ENCODE results near the gene TCF7. TPM values are rescaled to one million over a fixed set of nuclear protein-coding genes. Genes with fewer than 3 reads are reported as not detected.

The TCF7 gene
- total RNA-seq, 1 donor from 2014 or later: 0.82 TPM

DNA sequence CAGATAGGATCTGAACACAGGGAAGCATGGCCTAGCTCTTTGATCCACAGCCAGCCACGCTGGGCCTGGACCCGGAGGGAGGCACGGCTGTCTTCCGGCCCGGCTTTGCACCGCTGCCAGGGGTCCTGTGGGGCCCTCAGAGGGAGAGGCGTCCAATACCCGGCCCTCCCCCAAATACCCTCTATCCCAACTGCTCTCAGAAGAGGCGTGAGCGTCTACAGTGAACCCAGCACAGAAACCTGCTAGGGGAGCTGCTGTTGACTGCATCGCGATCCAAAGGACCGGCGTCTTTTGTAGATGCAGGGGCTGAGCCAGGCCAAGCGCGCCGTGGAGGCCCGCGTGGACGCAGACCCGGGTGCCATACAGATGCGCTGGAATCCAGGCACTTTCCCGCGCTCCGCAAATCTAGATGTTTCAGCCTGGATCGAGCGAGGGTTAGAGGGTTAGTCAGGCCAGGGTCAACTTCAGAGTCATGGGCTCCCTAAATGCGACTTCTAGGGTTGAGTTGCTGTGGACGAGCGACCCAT, 1.1 kb upstream of the TCF7 start:
- peak; percentile 22 for DNase-seq

DNA sequence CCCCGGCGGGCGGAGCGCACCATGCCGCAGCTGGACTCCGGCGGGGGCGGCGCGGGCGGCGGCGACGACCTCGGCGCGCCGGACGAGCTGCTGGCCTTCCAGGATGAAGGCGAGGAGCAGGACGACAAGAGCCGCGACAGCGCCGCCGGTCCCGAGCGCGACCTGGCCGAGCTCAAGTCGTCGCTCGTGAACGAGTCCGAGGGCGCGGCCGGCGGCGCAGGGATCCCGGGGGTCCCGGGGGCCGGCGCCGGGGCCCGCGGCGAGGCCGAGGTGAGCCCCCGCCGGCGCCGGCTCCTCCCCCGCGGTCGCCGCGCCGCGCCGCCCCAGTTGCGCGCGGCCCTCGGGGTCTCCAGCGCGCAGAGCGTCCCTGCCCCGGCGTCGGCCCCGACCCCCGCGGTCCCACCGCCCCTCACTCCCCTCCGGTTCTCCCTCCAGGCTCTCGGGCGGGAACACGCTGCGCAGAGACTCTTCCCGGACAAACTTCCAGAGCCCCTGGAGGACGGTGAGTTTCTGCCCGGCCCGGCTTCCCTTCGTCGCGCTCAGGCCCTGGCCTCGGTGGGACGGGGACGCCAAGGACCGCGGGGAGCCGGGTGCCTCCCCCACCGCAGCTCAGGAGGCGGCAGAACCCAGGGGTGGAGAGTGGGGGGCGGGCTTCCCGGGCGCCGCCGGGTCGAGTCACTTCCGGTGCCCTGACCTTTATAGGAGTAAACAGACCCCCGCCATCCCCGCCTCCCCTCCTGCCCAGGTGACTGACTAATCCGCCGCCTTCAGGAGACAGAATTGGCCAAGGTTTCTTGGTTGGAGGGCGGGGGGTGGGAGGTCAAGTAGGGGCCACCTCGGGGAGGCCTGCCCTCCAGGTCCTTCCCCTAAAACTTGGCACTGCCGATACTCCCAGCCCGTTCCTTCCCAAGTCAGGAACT, 665 bp downstream of the TCF7 start:
- DNase-seq: no peak

DNA sequence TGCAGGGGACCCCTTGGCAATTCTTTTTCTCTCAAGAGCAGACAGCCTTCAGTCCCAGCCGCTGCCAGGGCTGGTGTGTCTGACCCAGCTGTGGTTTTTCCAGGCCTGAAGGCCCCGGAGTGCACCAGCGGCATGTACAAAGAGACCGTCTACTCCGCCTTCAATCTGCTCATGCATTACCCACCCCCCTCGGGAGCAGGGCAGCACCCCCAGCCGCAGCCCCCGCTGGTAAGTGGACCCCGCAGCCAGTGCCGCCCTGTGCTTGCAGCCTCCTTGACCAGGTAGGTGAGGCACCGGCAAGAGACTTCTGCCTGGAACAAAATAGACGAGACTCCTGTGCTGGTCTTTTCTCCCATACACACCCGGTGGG, 1.3 kb downstream of the TCF7 start:
- DNase-seq: no peak

DNA sequence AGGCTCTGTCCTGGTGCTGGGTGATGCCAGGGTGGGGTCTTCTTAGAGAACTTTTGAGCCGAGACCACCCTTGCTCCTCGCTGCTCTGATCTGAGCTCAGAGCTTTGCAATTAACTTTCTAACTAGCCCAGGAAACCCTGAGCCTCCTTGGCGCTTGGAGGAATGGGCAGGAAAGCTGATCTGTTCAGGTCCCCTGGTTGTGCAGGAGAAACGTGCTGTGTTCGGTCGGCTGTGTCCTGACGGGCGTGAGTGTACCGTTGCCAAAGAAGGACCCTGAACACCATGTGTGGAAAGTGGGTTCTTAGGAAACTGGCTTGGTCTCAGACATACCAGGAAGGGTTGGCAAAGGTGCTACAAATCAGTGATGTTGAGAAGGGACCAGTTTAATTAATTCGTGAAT, 1.8 kb downstream of the TCF7 start:
- no peak for DNase-seq

DNA sequence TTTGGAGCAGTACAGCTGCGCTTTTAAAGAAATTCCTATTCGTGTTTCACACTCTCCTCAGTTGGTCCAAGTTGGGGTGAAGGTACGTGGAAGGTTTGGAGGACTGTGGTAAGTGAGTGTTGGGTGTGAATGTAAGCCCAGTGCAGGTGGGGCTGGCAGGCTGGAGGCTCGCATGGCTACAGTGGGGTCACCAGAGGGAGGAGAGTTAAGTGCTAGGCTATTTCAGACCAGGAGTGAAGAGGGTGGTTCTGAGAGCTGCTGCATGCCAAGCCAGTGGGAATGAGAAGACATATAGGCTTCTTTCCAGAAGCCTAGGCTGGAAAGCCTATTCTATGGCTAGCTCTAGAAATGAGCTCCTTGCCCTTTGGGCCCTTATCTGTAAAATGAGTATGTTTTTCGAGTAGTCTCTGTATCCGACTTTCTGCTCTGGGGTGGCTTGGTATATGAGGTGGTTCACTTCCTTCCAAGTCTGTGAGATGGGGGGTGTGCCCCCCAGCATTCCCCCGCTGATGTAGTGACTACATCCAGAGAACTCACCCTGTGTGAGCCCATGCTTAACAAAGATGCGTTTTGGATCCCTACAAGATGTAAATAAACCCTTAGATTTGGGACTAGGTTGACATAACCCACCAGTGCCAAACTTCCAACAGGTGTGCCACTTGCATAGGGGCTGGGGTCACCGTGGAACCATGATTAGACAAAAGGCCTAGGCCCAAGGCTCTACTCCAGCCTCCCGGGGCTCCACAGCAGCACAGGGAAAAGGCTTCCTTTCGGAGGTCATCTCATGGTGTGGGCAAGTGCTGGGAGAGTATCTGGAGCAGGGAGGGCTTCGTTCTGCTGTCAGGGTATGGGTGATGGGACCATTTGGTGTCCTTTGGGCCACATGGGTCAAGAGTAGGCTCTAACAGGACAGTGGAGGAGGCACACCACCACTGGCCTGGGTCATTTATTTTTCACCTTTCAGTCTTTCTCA, 2.6 kb downstream of the TCF7 start:
- DNase-seq: no peak

DNA sequence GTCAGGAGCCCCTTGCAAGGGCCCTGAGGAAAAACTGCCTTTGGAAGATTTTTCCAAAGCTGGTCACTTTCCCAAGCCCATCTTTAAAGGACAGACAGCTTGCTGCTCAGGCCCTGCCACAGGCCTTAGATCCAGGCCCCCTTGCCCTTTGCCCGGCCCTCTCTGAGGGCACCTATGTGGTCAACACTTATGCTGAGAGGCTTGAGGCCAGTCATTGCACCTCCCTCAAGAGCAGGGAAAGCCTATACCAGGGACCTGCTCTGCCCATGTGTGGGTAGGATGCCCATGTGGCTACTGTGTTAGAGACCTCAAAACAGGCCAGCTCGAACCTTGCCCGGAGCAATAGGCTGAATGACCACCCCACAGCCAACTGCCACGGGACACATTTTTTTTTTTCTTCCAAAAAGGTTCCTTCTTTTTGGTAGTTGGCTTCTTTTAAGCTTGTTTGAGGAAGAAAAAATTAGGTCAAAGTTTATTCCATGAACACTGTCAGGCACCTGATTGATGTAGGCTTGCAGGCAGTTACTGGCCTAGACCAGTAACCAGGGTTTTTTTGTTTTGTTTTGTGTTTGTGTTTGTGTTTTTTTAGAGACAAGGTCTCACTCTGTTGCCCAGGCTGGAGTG, 3.8 kb downstream of the TCF7 start:
- no peak for DNase-seq

DNA sequence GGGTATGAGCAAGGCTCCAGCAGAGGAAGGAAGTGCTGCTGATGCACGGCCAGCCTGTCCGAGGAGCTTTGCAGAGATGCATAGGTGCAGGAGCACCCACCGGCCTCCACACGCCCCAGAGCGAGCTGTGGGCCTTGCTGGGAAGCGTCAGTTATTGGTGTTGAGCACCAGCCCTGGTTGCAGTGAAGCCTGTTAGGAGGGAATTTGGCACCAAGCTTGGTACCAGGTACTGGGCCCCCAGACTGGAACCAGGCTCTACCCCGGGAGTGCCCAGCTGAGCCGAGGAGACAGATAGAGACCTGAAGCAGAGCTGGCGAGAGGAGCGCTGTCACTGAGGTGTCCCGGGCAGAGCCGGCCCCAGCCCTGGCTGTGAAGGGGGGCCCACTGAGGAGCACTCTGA, 5.2 kb downstream of the TCF7 start:
- no peak for DNase-seq

DNA sequence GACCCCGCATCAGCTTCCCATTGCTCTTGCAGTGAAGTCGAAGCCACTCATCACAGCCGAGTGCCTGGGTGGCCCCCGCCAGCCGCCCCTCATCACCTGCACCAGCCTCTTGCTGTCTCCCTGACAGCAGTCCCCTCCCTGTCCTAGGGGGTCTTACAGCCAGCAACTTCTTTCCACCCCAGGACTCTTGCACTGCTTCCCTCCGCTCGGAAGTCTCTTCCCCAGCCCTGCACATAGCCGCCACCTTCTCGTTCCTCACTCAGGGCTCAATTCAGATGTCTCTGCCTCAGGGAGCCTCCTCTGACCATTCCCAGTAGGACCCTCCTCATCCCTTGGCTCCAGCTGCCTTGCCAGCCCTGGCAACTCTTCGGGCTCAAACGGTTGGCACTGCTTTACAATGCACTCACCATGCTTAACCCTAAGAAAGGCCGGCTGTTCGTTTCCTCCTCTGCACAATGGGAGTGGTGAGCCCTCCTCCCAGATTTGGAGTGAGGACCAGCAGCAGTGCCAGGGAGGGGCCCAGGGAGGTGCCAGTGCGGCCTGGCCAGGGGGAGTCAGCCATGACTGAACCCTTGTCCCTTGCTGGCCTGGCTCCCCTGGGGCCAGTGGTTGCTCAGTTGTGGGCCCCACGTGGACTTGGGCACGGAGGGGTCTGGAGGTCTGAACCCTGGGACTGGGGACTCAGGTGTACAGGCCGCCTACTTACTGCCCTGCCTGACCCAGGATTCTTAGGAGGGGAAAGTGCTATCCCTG, 6.1 kb downstream of the TCF7 start:
- DNase-seq: no peak

DNA sequence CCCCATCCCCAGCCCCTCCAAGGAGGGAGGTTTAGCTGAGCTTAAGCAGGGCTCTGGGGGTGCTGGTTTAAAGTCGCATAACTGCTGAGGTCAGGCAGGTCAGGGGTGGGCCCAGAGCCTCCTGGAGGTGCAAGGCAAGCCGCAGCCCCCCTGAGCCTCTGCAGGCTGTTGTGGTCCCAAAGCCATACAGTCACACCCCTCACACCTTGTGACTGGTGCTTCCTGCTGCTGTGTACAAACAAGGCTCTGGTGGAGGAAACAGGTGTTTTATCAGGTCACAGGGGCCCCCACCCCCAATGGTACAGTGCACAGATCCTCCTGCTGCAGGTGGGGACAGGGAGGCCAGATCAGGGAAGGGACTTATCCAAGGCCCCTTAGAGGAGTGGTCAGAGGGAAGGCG, 8.0 kb downstream of the TCF7 start:
- DNase-seq: no peak

DNA sequence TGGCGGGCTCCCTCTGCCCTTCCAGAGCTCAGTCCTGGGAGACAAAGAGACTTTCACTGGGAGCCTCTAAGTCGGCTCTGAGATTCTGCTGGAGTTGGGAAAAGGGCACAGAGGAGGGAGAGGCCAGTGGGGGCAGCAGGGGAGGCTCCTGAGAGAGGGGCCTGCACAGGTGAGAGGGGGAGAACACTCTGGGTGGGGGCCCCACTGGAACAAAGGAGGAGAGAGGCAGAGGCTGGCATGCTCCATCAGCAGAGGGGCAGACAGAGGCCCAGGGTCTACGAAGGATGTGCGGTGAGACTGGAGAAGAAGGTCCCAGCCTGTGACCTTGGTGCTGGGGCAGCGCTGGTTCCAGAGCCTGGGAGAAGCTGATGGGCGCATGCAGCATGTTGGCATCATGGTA, 8.9 kb downstream of the TCF7 start:
- DNase-seq: no peak

DNA sequence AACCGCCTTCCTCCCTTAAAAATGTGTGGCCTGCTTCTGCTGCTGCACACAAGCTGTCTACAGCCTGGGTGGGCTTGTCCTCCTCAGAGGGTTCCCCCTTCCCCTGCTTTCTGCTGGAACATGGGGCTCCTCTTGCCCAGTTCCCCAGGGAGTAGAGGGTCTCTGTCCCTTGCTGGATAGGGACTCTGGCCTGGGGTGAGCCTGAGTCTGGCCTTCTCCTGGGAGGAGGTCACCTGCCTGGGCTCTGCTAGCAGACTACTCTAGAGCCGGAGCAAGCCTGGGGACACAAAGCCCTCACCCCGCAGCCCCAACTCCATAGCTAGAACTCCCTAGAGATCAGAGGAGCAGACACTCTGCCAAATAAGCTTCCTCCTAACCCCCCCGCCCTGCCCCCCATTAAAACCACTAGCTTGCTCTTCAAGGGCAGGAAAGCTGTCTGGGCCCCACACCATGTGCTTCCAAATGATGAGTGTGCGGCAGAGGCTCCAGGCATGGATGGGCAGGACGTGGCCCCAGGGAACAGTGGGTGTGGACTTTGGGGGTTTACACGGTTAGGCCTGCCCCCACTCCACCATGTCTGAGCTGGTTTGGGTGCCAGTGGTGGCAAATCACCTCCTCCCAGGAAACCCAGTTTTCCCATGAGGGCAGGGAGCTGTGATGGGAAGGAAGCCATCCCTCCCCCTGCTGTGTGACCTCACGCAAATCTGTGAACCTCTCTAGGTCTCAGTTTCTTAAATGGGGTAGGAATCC, 10.0 kb downstream of the TCF7 start:
- no peak for DNase-seq

DNA sequence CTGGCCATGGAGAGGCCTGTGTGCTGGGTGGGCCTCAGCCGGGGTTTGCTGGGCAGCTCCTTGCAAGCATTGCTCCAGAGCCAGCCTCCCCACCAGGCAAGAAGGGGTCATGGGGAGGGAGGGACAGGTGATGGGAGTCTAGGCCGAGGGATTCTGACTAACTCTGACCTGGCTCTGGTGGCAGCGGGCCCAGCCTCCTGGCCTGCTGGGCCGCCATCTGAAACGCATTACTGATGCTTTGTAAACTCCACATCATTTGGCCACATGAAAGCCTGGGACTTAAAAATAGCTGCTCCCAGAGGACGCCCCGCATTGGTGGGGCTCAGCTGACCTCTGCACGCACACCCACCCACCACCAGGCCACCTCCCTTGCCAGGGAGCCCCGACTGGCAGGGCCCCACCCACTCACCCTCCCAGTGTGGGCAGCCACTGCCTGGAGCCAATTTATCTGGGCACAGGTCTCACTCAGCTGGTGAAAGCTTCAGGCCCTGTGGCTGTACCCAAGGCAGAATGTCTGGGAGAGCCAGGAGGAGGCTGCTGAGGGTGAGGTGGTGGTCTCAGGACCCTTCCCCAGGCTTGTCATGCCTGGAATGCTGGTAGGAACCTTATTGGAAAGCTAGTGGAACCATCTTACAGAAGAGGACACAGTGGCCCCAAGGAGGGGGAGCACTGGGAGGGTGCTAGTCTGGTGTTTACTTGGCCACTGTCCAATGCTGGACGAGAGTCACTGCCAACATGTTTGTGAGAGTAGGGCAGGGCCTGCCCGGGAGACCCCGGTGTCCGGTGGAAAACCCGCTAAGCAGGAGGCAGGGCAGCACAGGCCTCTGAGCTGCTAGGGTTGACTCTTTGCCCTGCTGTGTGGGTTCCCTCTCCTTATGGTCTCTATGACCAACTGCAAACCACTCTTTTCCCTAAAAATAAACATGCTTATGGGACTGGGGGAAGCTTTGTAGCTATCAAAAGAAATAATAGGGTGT, 10.8 kb downstream of the TCF7 start:
- peak; percentile 48 for DNase-seq

DNA sequence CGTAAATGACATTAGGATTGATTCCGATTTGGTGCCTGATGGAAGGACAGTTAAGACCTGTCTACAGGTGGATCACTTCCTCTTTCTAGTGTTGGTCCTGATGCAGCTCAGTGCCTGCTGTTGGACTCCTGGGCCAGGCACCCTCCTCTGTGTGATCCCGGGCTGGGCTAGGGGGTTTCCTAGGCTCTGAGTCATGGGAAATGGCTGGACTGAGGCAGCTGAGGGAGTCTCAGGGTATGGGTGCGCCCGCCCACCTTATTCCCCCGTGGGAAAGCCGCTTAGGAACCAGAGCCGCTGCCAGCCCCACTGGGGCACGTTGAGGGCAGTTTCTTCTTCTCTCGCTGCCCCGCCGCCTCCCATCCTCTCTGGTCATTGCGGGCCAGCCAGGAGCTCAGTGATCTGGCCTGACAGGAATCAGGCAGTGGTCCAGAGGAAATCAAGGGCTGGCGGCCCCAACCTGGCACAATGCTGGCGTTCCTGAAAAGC, 12.9 kb downstream of the TCF7 start:
- DNase-seq: no peak

DNA sequence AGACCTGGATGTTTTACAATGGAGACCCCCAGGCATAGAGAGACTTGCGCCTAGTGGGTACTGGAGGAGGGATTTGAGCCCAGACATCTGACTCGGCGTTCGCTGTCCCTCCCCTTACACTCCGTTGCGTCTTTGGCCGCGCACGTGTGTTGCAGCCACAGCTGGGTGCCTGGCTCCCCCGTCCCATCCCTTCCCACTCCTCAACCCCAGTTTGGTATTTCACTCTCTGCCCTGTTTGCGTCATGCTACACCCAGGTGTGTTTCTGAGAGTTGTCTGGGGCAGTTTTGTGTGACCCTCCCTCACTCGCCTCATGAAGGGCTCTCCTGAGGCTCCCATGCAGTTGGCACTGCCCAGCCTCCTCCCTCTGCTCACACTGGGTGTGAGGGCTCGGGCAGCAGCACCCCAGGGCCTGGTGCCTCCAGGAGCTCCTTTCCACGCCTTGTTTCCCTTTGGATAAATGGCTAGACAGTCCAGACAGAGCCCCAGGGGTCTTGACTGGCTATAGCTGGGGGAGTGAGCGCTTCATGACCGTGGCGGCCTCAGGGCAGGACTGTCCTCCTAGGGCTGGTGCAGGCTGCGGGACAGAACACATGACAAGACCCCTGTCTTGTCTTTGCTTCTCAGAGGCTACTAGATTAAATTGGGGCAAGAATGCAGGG, 13.6 kb downstream of the TCF7 start:
- no peak for DNase-seq

DNA sequence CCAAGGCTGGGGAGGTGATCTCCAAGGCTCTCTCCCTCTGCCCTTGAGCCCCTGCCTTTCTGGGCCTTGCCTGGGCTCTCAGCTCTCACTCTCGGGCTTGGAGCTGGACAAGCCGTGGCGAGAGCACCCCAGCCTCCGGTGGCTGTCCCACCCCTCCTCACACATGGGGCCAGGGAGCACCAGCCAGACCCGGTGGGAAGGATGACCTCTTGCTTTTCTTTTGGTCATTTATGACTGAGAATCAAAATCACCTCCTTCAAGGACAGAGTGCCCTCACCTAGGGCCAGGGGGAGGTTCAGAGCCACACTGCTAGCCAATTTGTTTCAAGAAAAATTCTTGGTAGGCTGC, 14.1 kb downstream of the TCF7 start:
- no peak for DNase-seq

DNA sequence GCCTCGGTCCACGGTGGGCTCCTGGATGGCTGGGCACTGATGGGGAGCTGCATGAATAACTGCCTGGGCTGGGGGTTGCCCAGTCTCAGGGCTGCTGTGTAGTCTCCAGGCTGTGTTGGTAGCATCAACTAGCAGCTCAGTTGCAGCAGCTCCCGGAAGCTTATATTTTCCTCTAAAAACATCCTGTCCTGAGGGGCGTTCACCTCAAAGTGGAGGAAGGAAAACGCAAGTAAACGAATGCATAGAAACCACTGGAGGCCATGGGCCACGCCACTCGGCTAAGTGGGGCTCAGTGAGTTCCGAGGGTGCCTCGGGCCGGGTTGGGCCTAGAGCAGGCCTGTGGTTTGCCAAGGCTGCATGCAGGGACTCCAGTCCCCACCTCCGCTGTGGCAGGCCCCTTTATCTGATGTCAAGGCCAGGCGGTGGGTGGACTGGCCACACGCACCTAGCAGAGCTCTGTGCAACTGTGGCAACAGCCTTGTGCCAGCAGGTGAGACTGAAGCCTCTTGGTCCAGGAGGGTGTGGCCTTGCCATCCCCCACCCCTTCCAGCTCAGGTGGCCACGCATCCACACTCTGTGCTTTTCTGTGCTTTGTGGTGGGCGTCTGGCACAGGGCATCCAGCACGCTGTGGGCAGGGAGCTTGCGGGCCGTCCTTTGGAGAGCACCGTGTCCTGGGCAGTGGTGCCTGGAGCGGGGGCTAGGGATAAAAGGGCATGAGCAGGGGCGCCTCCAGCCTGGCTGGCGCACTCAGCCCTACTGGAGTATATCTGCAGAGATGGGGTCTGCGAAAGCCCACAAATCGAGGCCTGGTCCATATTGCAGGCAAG, 15.1 kb downstream of the TCF7 start:
- no peak for DNase-seq

DNA sequence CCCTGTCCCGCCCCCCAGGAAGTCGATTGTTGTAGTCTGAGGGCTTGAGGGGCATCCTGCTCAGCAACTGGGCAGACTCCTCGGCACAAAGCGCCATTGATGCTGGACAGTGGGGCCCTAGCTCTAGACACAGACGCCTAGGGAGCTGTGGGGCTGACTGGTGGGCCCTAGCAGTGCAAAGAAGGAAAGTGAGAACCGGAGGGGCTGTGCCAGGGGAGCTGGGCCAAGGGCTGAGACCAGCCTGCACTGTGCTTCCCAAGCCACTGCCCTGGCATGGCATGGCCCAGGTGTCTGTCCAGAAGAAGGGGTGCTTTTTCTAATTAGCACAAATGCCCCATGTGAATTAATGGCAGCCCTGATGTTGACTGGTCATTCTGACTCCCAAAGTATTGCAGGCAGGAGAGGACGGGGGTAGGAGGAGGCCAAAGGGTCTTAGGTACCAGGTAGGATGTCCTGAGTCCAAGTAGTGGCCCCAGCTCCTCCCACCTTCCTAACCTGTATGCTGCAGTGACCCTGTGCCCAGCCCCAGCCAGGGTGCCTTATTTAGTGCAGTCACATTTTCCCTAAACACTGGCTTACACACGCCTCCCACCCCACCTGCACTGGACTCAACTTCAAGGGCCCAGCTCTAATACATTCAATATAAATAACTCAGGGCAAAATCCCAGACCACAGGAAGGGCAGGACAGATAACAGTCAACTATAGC, 15.9 kb downstream of the TCF7 start:
- no peak for DNase-seq

DNA sequence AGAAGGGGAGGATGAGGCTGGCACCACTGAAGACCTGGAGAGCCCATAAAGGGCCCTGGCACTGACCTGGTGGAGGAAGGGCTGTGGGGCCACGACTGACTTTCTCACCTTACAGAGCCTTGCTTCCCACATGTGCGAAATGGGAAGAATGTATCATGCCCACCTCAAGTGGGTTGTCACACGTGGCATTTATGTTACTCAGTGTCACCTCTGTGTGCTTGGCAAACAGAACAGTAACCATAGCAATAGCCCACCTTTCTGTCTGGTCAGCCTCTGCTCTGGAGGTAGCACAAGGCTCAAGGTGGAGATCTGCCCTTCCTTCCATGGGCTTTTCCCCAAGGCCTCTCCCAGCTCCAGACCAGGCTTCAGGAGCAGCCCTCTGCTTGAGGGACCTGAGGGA, 16.7 kb downstream of the TCF7 start:
- no peak for DNase-seq

Measured in tongue (tissue), 2 donors.